Skin epidermis (tissue), 12 donors: ENCODE results near the gene IQSEC1.
A peak's percentile ranks its signal among the peaks of the same experiment; 100 is the strongest.

ENCODE experiments used
- H3K27ac ChIP-seq, 21 experiments: fragments of 200-600 bp; sonication (generic) in 11 of 21; one replicate each; pipeline ENCODE4 v1.5.0; 2020; ENCODE audit warnings: mild to moderate bottlenecking in 3 of 21, inconsistent platforms in 2 of 21, moderate library complexity in 2 of 21
- H3K4me3 ChIP-seq, 7 experiments: fragments of 200-600 bp; sonication (generic) in 2 of 7; one replicate each; pipeline ENCODE4 v1.5.0; 2020; ENCODE audit warnings: inconsistent platforms in 2 of 7, mild to moderate bottlenecking in 2 of 7, moderate library complexity in 1 of 7

IQSEC1 gene

GRCh38 chr3:13072600-13073325 lies 466 bp downstream of the IQSEC1 start:
- peak overlapping the region in 1 of 21 experiments; percentile 35 for H3K27ac ChIP-seq
- H3K4me3 ChIP-seq: peak overlapping the region in 5 of 7 experiments; percentile 2 to 29 (median 15)

- Histone ChIP-seq H3K27ac (no peak overlapping the region), H3K4me3 (no peak overlapping the region)
Observed at GRCh38 chr3:13072239-13072599, 1.0 kb downstream of the IQSEC1 start.

GRCh38 chr3:13071695-13072094 lies 1.5 kb downstream of the IQSEC1 start:
- H3K4me3 ChIP-seq: no peak overlapping the region
- H3K27ac ChIP-seq: no peak overlapping the region

- H3K27ac ChIP-seq: peak overlapping the region in 2 of 21 experiments; percentile 41 to 46
- H3K4me3 ChIP-seq: no peak overlapping the region
Observed at GRCh38 chr3:13070391-13071070, 2.7 kb downstream of the IQSEC1 start.

DNA sequence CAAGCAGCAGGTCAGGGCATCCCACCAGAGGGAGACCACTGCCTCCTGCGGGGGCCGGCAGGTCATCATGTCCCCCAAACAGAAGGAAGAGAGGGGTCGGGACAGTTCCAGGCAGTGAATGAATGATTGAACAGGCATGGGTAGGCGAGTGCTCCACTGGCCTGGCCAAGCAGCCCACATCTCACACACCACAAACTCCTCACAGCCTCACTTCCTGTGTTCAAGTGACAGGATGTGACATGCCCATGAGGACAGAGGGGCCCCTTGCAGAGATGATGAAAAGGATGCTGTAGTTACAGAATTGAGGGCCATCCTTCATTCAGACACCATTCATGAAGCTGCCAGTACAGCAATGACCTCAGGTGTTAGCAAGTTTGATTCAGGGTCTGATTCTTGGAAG lies 3.7 kb downstream of the IQSEC1 start:
- no peak overlapping the region for H3K4me3 ChIP-seq
- H3K27ac ChIP-seq: peak overlapping the region in 6 of 21 experiments; percentile 31 to 76 (median 46)

DNA sequence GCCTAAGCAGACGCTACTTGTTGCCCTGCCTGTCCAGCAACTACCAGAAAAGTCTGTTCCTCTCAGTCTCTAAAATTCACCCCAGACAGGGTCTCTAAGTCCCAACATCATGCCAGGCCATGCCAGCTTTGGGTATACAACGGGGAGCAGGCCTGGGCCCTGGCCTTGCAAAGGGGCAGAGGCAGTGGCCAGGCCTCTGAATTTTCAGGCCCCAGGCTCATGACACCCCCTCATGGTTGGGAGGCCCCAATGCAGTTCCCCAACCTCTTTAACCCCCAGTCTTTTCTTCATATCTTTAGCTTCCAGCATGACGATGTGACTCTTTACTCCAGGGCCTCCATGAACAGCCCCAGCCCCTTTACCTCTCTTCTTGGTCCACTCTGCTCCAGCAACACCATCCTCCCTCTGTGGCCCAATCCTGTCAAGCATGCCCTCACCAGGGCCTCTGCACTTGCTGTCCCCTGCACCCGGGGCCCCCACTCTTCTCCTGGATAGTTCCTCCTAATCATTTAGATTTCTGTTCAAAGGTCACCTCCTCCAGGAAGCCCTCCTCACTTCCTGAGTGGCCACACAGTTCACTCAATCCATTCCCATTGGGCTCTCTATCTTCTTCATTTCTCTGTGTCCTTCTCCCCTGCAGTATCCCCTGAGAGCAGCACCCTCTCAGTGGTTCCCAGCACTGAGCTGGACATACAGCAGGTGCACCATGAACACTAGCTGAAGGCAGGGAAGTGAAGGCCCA lies 4.8 kb downstream of the IQSEC1 start:
- Histone ChIP-seq H3K27ac (peak overlapping the region in 2 of 21 experiments; percentile 31 to 76), H3K4me3 (no peak overlapping the region)

GRCh38 chr3:13067778-13068177 lies 5.5 kb downstream of the IQSEC1 start:
- H3K27ac ChIP-seq: no peak overlapping the region
- H3K4me3 ChIP-seq: no peak overlapping the region

GRCh38 chr3:13066834-13067233 lies 6.4 kb downstream of the IQSEC1 start:
- H3K4me3 ChIP-seq: no peak overlapping the region
- no peak overlapping the region for H3K27ac ChIP-seq

- no peak overlapping the region for H3K27ac ChIP-seq
Observed at GRCh38 chr3:13066236-13066635, 7.0 kb downstream of the IQSEC1 start.

DNA sequence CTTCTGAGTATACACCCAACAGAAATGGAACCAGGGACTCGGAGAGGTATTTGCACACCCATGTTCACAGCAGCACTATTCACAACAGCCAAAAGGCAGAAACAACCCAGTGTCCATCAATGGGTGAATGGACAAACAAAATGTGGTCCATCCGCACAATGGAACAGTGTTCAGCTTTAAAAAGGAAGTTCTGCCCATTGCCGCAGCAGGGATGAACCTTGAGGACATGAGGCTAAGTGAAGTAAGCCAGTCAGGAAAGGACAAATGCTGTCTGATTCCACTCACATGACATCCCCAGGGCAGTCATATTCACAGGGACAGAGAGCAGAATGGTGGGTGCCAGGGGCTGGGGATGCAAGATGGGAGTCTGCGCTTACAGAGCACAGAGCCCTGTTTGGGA lies 7.5 kb downstream of the IQSEC1 start:
- no peak overlapping the region for H3K4me3 ChIP-seq
- no peak overlapping the region for H3K27ac ChIP-seq

More at GRCh38 chr3:13066236-13066635, 7.0 kb downstream of the IQSEC1 start:
- H3K4me3 ChIP-seq: no peak overlapping the region

DNA sequence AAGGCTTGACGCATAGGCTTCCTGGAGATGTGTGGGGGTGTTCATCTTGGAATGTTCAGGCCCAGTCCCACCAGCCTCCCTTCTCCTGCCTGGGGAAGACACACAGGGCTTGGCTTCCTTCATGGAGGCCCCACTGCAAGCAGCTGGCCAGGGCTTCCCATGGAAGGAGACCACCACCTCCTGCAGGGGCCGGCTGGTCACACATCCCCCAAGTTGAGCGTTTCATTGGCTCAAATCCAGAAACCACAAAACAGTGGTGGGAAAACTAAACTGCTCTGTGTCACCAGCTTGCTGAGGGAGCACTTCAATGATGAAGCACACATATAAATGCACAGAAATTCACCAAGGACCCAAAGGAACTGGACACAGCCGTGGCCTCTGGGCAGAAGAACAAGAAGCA lies 8.3 kb downstream of the IQSEC1 start:
- H3K4me3 ChIP-seq: no peak overlapping the region
- H3K27ac ChIP-seq: no peak overlapping the region

DNA sequence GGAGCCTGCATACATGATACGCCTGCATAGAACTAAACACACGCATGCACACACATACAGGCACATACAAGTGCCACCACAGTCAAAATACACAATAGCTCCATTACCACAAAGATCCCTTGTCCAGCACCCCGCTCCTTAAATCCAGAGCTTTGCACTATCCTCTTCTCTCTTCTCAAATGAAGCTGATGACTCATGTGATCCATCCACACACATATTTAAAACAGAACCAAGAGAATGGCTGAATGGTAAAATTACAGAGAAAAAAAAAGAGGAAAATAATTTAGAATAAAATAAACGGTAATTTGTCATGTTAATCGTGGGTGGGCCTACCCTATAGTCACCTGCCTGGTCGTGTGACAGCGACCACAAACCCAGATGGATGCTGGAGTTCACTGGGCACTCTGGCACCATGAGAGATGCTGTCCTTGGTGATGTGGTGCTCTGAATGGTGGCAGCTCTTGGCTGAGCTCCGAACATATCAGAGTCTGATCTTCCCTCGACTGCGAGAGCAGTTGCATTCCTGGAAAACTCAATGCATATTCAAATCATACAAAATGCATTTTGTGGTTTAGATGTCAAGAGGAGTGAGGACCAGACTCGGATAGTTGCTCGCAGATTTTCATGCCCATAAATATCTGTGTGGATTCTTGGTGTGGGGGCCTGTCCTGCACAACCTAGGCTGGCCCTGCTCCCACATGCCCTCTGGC lies 8.9 kb downstream of the IQSEC1 start:
- H3K27ac ChIP-seq: no peak overlapping the region
- H3K4me3 ChIP-seq: no peak overlapping the region

DNA sequence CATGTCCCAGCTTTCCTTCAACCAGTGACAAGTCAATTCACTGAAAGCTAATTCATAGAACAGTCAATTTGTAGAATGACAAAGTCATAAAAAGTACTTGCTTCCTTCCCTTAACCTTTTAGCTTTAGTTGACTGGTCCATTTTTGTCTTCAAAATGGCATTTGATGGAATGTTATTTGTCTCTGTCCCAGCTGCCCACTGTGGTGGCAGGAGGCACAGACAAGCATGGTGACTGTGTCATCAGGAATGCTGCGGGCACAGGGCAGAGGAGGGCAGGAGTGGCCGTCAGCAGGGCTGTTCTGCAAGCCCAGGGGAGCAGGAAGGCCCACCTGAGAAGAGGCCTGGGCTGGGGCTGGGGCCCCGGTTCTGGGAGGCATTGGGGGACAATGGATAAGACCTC lies 10.0 kb downstream of the IQSEC1 start:
- Histone ChIP-seq H3K27ac (no peak overlapping the region), H3K4me3 (no peak overlapping the region)

DNA sequence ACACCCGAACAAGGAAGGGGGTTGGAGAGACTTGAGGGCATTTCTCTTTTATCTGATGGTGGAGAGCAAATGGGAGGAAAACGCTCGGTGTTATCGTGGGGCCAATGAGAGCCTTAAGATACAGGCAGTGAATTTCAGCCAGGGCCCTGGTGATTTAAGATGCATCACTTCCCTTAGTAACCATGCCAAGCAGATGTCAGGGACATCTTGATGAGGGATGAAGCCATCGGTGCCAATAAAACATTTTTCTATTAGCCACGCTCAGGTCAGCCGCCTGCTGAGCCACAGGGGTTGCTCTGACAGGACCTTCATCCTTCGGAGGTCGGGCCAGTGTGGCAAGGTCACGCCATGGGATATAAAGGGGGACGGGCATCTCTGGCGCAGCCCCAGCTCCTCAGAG lies 10.6 kb downstream of the IQSEC1 start:
- H3K27ac ChIP-seq: no peak overlapping the region
- H3K4me3 ChIP-seq: no peak overlapping the region

DNA sequence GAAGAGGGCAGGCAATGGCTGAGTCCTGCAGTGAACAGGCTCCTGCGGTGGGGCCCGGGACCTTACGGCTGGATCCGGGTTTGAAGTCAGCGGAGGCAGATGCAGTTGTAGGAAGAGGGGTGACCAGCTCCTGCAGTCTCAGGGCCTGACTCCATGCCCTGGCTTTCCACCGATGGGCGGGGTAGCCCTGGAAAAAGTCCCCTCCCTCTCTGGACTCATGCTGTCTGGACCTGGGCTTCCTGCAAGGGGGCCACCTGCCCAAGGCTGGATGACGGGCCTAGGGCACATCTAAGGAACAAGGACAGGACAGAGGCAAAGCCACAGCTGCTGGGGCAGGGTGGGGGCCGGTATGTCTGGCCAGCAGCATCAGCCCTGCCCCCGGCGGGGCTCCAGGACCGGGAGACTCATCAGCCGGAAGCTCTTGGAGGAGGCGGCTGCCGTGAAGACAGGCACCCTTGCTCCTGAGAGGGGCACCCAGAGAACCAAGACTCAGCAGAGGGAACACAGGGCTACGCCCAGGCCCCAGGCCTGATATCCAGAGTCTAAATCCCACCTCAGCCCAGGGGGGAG lies 12.8 kb downstream of the IQSEC1 start:
- no peak overlapping the region for H3K4me3 ChIP-seq
- no peak overlapping the region for H3K27ac ChIP-seq

DNA sequence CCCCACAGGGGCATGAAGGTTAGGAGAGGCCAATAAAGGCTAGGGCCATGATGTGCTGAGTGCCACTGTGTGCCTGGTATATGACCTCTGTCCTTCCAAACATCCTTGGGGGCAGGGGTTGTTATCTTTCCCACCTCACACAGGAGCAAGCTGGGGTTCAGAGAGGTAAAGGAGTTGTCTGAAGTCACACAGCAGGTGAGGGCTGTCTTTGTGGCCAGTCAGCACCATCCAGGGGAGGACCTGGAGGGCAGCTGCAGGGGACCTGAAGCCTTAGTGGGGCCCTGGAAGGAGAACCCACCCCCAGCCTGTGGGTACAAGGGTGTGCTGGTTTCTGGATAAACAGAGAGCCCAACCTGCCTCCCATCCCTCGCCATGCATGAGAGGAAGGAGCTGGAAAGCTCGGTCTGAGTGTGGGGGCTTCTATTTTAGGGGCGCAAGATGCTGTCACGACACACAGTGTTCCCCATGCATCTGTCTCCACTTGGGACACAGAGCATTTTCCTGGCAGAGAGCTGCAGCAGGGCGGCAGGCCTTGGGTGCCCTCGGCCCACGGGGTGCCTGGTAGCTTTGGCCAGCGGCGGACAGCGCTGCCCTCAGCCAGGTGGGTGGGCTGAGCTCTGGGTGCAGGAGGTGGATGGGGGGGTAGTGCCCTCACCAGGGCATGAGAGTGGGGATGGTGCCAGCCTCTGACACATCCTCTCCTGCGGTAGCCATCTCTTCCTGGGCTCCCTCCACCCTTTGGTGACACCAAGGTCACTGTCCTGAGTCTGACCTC lies 14.7 kb downstream of the IQSEC1 start:
- no peak overlapping the region for H3K4me3 ChIP-seq
- H3K27ac ChIP-seq: no peak overlapping the region

DNA sequence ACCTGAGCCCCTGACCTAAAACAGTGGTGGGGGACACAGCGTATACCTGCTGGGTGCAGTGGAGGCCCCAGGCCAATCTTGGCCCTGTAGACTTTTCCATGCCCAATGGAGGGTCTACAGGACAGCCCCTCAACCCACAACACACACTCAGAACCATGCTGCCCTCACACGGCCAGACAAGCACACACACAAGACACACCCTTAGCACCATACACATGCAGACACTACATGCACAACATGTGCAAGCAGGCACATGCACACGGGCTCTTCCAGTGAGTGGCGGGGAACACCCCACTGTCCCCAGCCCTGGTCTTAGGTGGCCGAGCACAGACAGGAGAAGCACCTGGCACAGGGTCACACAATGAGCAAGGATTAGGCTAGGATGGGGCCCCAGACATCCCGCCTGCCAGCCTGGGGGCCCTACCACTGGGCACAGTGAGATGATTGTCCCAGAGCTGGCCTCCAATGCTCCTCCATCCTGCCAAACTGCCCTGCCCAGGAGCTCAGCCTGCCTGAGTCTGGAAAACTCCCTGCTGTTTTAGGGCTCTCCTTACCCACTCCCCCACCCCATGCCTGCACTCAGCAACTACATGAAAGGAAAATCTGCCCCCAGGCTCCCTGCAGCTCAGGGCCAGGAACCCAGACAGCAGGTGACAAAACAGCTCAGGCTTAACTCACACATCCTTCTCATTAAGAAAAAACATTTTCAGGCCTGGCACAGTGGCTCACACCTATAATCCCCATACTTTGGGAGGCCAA lies 15.8 kb downstream of the IQSEC1 start:
- Histone ChIP-seq H3K27ac (no peak overlapping the region), H3K4me3 (no peak overlapping the region)

- Histone ChIP-seq H3K4me3 (no peak overlapping the region), H3K27ac (no peak overlapping the region)
Observed at GRCh38 chr3:13055634-13056033, 17.6 kb downstream of the IQSEC1 start.
